GM23248 (cell line): ENCODE measurements around the gene MYLIP. TPM values are rescaled to one million over a fixed set of nuclear protein-coding genes. Genes with fewer than 3 reads are reported as not detected.

Experiments
- DNase-seq: peaks from one replicate; pipeline ENCODE4 v3.0.0-alpha.2; 2015
- H2AFZ ChIP-seq: fragments of 200-600 bp; sonication (generic); 2 replicates; pipeline ENCODE4 v1.6.1; 2016; ENCODE audit warnings: antibody characterized with exemption
- H3F3A ChIP-seq: fragments of 200-600 bp; sonication (generic); 2 replicates; pipeline ENCODE4 v1.6.1; 2016; ENCODE audit warnings: mild to moderate bottlenecking, antibody characterized with exemption, mixed run types; ENCODE audit not compliant: insufficient read depth
- H3K27ac ChIP-seq: fragments of 200-600 bp; sonication (generic); 2 replicates; pipeline ENCODE4 v1.5.1; 2016; ENCODE audit warnings: mild to moderate bottlenecking
- H3K27me3 ChIP-seq: fragments of 200-600 bp; sonication (generic); replicated peaks from 2 replicates; pipeline ENCODE4 v1.6.1; 2016; ENCODE audit warnings: mild to moderate bottlenecking; ENCODE audit not compliant: insufficient read depth
- H3K36me3 ChIP-seq: fragments of 200-600 bp; sonication (generic); 2 replicates; pipeline ENCODE4 v1.6.1; 2016; ENCODE audit warnings: low read depth, mild to moderate bottlenecking
- H3K4me1 ChIP-seq: fragments of 200-600 bp; sonication (generic); 2 replicates; pipeline ENCODE4 v1.6.1; 2016; ENCODE audit warnings: mild to moderate bottlenecking; ENCODE audit not compliant: insufficient read depth
- H3K4me2 ChIP-seq: fragments of 200-600 bp; sonication (generic); one replicate; pipeline ENCODE4 v1.6.1; 2016; ENCODE audit warnings: mild to moderate bottlenecking; ENCODE audit not compliant: unreplicated experiment
- H3K4me3 ChIP-seq: fragments of 200-600 bp; sonication (generic); 2 replicates; pipeline ENCODE4 v1.5.1; 2016; ENCODE audit warnings: mild to moderate bottlenecking
- H3K79me2 ChIP-seq: fragments of 200-600 bp; sonication (generic); 2 replicates; pipeline ENCODE4 v1.6.1; 2016; ENCODE audit warnings: mild to moderate bottlenecking; ENCODE audit not compliant: insufficient read depth
- H3K9ac ChIP-seq: fragments of 200-600 bp; sonication (generic); 2 replicates; pipeline ENCODE4 v1.6.1; 2016; ENCODE audit warnings: mild to moderate bottlenecking
- H3K9me2 ChIP-seq: fragments of 200-600 bp; sonication (generic); 2 replicates; pipeline ENCODE4 v1.6.1; 2016; ENCODE audit warnings: mixed run types, mild to moderate bottlenecking, moderate library complexity; ENCODE audit not compliant: insufficient read depth
- H3K9me3 ChIP-seq: fragments of 200-600 bp; sonication (generic); one replicate; pipeline ENCODE4 v1.6.1; 2017; ENCODE audit warnings: low read depth
- H4K20me1 ChIP-seq: fragments of 200-600 bp; sonication (generic); 2 replicates; pipeline ENCODE4 v1.6.0; 2016; ENCODE audit not compliant: insufficient read depth
- EZH2 ChIP-seq: fragments of 200-600 bp; sonication (generic); IDR thresholded peaks from 2 replicates; pipeline ENCODE4 v1.6.1; 2018; ENCODE audit warnings: antibody characterized with exemption, mild to moderate bottlenecking; ENCODE audit not compliant: insufficient read depth, poor library complexity, severe bottlenecking
- EZH2phosphoT487 ChIP-seq: fragments of 200-600 bp; sonication (generic); IDR thresholded peaks from 2 replicates; pipeline ENCODE4 v1.6.1; 2018; ENCODE audit warnings: antibody characterized with exemption, moderate library complexity, mild to moderate bottlenecking, low read depth; ENCODE audit not compliant: insufficient read depth
- WGBS, 2 experiments: methylation state at CpG; one replicate each; pipeline ENCODE4 v1.1.6; 2015 to 2017; ENCODE audit warnings: low lambda C conversion rate in 2 of 2, low coverage in 1 of 2; ENCODE audit errors: missing lambda C conversion rate in 2 of 2; 5-methylcytosine and 5-hydroxymethylcytosine counted together
- in situ Hi-C: fragments of 300-500 bp; cut with MboI; formaldehyde crosslinking; loops from 2 replicates; pipeline ENCODE4 v1.15.0; 2020
- polyA plus RNA-seq: library from polyadenylated mRNA; unstranded; fragments of >200 nt; fragmentation: Nextera tagmentation; extraction: Ambion mirVana; gene quantifications from 2 replicates; pipeline ENCODE4 v1.2.1, GENCODE V29; 2016
- total RNA-seq: library from RNA; depleted of rRNA; stranded (reverse); fragments of >200 nt; shearing (Covaris generic); gene quantifications from 2 replicates; pipeline ENCODE4 v1.2.3, GENCODE V29; 2014; rRNA removed

MYLIP gene
- total RNA-seq = 1.4 and 1.9 TPM in 2 replicates
- 1.7 and 2.0 TPM in 2 replicates for polyA plus RNA-seq

- no peak within 1 kb of the TSS for H3K27ac ChIP-seq
- TF ChIP-seq EZH2phosphoT487 (no peak), EZH2 (no peak)
- in situ Hi-C loops = no loop called here
- no peaks in the 10 kb centered on the region for H3K36me3 ChIP-seq
- no peaks in the 10 kb centered on the region for H3K79me2 ChIP-seq
- H2AFZ ChIP-seq = peak within 1 kb of the TSS; percentile 87
- H3K4me3 ChIP-seq = peak within 1 kb of the TSS; percentile 74
- peak within 1 kb of the TSS; percentile 57 for H3K9ac ChIP-seq
- peak within 1 kb of the TSS; percentile 95 for H3K4me2 ChIP-seq
- peaks cover 49% of the 10 kb centered on the region for H3K27me3 ChIP-seq
- H3K9me2 ChIP-seq = no peaks in the 10 kb centered on the region
- no peaks in the 10 kb centered on the region for H4K20me1 ChIP-seq
- H3K4me1 ChIP-seq = peaks cover 22% of the 10 kb centered on the region
- peak; percentile 92 for DNase-seq
- WGBS, 2 experiments = 1 to 2% methylated on average over 35 to 67 of the region's 95 CpGs
- H3F3A ChIP-seq = no peaks in the 10 kb centered on the region; the same call in 1 of the 2 replicates
- H3K9me3 ChIP-seq = no peaks in the 10 kb centered on the region
Measured at GRCh38 chr6:16128759-16129622, at the start of gene MYLIP. TSS of gene MYLIP (plus strand) at chr6:16129086. CDS start at chr6:16129323, 237 bp downstream.

- Histone ChIP-seq H3K27me3 (peaks cover 64% of the 10 kb centered on the region), H3F3A (no peaks in the 10 kb centered on the region), H2AFZ (no peak overlapping the region), H3K4me2 (no peak overlapping the region), H4K20me1 (no peaks in the 10 kb centered on the region), H3K4me3 (no peak overlapping the region), H3K4me1 (no peaks in the 10 kb centered on the region), H3K79me2 (no peaks in the 10 kb centered on the region), H3K36me3 (no peaks in the 10 kb centered on the region), H3K27ac (no peak overlapping the region), H3K9me3 (no peaks in the 10 kb centered on the region), H3K9ac (no peak overlapping the region), H3K9me2 (no peaks in the 10 kb centered on the region)
- no peak for DNase-seq
- in situ Hi-C loops = no loop called here
- no peak for TF ChIP-seq EZH2phosphoT487
- WGBS, 2 experiments = 33 to 37% methylated on average over 1 of the region's 1 CpG
Measured at GRCh38 chr6:16079354-16079753, 49.5 kb upstream of the MYLIP start.

GRCh38 chr6:16080204-16080603 is 48.7 kb upstream of the MYLIP start:
- no peak for TF ChIP-seq EZH2
- no peak for TF ChIP-seq EZH2phosphoT487

DNA sequence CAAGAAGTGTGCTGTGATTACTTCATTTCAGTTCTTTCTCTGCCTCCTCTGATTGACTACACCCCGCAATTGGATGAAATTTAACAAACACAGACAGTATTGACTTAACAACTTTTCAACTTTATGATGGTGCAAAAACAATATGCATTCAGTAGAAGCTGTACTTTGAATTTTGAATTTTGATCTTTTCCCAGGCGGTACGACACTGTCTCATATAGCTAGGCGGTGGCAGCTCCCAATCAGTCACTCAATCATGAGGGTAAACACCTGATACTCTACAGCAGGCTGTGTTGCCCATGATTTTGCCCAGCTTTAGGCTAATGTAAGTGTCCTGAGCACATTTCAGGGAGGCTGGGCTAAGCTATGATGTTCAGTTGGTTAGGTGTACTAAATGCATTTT is 47.6 kb upstream of the MYLIP start:
- no peak overlapping the region for H3K9ac ChIP-seq
- no peaks in the 10 kb centered on the region for H3K36me3 ChIP-seq
- no peak for DNase-seq
- TF ChIP-seq EZH2phosphoT487 (no peak), EZH2 (no peak)
- no peaks in the 10 kb centered on the region for H3K4me1 ChIP-seq
- H3K4me3 ChIP-seq = no peak overlapping the region
- no peaks in the 10 kb centered on the region for H3K9me3 ChIP-seq
- no peaks in the 10 kb centered on the region for H3F3A ChIP-seq
- WGBS, 2 experiments = 82 to 85% methylated on average over 4 of the region's 4 CpGs
- in situ Hi-C loops = no loop called here
- no peaks in the 10 kb centered on the region for H3K79me2 ChIP-seq
- no peaks in the 10 kb centered on the region for H3K9me2 ChIP-seq
- H3K27me3 ChIP-seq = peaks cover 73% of the 10 kb centered on the region
- no peak overlapping the region for H2AFZ ChIP-seq
- H4K20me1 ChIP-seq = no peaks in the 10 kb centered on the region
- no peak overlapping the region for H3K27ac ChIP-seq
- no peak overlapping the region for H3K4me2 ChIP-seq

More at GRCh38 chr6:16080204-16080603, 48.7 kb upstream of the MYLIP start:
- Histone ChIP-seq H3K27me3 (peaks cover 73% of the 10 kb centered on the region), H3K9me3 (no peaks in the 10 kb centered on the region), H3K27ac (no peak overlapping the region), H3K9me2 (no peaks in the 10 kb centered on the region), H3K4me1 (no peaks in the 10 kb centered on the region), H3K4me2 (no peak overlapping the region), H3K9ac (no peak overlapping the region), H3K4me3 (no peak overlapping the region), H4K20me1 (no peaks in the 10 kb centered on the region), H3F3A (no peaks in the 10 kb centered on the region), H3K79me2 (no peaks in the 10 kb centered on the region), H2AFZ (no peak overlapping the region), H3K36me3 (no peaks in the 10 kb centered on the region)
- no peak for DNase-seq
- in situ Hi-C loops = no loop called here
- WGBS, 2 experiments = 40 to 44% methylated on average over 1 of the region's 1 CpG
